Amniotic stem cell (primary cell): ENCODE measurements around the gene GLDN.

ENCODE experiments used
- DNase-seq: peaks from one replicate; lab custom pipeline; 2025; lab: John Stamatoyannopoulos, UW

Gene GLDN

DNA sequence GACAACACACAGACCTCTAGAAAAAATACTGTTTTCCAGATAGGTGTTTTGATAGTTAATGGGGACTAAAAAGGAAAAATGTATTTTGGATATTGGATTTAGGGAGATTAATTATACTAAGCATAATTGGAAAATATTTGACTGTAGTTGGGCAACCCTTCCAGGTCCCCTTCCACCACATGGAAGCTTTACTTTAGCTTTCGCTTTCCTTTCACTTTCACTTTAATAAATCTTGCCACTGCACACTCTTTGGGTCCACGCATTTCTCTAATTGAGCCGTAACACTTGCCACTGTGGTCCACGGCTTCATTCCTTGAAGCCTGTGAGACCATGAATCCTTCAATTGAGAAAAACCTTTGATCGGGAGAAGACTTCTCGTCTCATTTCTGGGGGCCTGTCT lies 15.5 kb downstream of the GLDN start:
- DNase-seq: no peak

DNA sequence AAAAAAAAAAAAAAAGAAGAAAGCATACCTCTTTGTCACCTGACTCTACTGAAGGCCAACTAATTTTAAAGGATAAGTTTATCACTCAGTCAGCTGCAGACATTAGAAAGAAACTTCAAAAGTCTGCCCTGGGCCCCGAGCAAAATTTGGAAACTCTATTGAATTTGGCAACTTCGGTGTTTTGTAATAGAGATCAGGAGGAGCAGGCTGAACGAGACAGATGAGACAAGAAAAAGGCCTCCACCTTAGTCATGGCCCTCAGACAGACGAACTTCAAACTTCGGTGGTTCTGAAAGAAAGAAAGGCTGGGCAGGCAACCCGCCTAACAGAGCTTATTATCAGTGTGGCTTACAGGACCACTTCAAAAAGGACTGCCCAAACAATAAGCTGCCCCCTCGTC lies 18.5 kb downstream of the GLDN start:
- no peak for DNase-seq

DNA sequence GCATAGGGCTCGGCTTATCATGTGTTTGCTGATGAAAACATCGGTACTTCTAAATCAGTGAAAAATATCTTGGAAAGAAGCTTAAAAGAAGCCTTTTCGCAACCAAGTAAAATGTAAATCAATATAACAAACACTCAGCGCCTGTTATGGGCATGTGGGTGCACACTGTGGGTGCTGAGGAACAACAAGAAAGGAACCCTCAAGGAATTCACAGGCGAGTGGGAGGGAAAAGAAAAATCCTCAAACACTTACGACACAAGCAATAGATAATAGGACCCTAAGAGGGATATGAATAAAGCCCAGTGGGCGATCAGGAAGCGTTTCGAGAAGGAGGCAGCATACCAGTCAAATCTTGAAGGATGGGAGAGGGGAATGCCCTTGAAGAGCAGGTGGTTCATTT lies 21.9 kb downstream of the GLDN start:
- DNase-seq: no peak

DNA sequence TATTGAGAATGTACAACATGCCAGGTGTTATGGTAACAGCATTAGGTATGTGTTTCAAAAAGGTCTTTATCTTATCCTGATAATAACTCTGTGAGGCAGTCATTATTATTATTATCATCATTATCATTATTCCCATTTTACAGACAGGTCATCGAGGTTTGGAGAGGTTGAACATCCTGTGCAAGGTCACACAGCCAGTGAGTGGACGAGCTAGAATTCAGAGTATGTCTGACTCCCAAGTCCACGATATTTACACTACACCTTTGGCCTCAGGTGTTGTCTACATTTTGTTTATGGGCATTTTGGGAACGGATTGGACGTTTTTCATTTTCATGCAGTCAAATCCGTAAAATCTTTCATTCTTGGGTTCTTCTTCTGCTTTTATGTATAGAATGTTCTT lies 24.0 kb downstream of the GLDN start:
- DNase-seq: no peak

DNA sequence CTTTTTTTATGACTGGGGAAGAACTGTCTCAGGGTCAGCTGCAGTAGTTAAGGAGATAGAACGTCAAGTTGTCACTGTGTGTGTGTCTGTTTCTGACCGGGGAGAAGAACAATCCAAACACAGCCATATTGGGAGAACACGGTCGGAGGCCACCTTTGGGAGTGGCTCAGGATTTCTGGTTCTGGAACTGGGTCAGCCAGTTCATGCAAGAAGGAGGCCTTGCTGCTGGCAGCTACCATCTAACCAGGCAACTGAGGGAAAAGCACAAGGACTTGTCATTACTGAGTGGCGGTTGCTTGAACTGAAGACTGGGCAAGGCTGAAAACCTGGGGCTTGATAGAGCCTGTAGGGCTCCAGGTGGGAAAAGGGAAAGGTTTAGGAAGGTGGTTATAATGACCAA lies 24.6 kb downstream of the GLDN start:
- no peak for DNase-seq

DNA sequence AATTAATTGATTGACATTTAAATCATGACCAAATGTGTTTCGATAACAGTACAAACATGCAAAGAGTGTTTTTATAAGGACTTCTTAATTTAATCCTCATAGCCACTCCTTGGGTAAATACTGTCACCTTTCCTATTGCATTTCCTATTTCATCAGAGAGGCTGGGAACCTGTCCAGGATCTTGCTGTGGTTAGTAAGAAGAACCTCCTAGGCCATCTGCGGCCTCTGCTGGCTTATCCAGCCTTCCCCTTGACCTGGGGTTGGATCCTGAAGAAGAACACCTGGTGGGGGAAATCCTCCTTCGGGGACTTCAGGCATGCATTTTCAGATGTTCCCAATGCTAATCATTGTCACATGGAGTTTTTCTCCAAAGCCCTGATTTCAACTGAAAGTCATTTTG lies 25.5 kb downstream of the GLDN start:
- no peak for DNase-seq

DNA sequence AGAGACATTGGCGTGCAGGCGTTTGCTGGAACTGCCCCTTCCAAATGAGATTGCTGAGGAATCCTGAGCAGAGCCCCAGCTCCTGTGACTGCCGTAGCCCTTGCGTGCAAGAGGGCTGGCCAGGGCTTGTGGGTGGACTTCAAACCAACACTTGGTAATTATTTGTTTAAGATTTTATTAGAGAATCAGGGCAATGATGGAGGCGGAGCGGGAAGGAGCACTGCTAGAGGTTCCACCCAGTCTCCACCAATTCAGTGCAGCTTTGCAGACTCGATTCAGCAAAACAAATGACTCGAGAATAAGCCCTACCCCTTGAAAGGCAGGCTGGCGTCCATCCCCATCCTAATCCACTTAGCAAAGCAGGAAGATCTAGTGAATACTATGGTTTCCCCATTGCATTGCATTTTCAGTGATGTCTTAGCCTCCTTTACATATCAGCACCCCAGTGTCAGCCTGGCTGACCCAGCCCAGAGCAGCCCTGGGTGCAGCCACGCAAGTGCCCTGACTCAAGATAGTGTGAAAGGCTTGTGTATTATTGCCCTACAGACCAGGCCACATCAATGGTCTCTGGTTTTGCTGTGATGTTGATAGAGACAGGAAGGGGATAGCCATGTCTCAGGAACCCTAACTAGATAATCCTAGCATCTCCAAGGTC lies 26.0 kb downstream of the GLDN start:
- no peak for DNase-seq

DNA sequence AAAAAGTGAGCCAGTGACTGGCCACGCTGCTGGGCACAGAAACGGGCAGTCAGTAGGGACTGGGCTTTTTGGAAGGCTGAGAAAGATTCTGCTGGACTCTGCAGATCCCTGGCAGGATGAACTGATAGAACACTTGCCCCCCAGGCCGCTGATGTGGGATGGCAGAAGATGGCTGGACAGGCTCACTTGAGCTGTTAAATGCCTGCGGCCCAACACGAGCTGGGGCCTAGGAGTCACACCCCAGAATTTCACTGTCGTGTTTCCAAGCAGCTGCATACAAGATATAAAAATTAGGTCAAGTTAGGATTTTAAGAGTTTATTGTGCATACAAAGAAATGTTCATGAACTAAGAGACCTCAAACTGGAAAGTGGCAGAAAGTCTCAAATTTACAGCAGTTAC lies 26.9 kb downstream of the GLDN start:
- DNase-seq: no peak

DNA sequence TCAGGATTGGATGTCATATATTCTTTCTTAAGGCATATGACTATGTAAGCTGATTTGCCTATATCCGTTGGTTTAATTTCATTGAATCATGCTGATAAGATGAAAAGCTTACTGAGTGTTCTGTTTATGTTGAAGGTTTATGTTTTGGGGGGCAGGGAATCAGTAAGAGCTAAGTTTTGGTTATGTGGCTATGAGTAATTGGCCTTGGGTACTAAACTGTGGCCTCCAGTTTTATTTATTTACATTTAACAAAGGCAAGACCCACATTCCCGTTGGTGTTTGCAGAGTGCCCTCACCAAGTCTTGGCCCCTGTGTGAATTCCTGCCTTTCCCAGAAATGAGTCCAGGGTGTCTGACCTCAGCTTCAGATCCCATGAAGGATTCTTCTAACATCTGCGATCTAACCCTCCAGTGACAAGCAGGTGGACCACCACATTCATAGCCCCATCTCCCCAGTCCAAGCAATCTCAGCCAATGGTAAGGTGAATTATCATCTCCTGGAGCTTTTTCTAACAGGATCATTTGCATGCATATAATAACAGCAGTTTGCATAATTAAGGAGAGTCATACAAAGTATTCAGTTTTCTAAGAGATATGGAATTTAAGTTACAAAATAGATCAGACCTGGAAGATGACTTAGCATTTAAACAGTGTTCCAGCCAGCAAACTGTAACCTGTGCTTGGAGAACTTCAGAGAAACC lies 27.4 kb downstream of the GLDN start:
- peak; percentile 21 for DNase-seq

DNA sequence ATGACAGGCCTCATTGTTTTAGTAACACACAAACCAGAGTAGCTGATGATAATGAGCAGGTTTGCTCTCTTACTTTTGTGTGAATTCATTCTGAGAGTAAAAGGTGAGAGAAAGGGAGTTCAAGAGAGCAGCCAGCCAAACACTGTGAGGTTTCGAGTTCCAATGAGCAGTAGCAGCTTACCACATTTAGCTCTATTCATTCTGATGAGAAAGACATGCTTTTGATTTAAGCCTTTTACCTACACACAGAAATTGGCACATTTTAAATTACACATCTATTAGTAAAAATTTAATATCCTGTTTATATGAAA lies 28.0 kb downstream of the GLDN start:
- DNase-seq: no peak

DNA sequence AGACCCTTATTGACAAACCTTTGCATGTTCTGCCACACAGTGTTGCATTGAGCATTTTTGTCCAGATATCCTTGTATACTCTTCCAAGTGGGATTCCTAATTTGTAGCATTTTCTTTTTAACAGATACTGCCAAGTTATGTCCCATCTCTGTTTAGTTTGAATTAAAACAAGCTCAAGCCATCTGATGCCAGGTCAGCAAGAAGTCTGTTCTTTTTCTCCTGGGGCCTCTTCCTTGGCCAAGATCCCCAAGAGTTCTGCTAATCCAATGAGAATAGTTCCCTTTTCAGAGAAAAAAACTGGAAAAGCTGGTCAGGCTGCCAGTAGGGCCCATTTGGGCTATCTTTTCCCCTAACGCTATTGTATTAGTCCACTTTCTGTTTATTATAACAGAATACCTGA lies 29.8 kb downstream of the GLDN start:
- DNase-seq: no peak

DNA sequence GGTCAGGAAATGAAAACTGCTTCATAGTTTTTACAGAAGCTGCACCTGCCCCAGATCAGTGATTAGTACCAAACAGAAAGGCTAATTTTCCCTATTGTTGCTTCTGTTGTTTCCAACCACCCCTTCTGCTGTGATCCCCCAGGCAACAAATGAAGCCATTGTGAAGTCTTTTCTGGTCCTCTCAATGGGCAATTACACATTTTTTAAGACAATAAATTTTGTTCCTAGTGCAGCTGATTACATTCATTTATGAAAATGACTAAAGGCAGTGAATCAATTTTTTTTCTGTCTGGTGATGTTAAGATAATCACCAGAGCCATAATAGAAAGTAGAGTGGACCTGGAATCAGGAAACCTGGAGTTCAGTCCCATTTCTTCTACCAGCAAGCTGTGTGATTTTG lies 32.7 kb downstream of the GLDN start:
- no peak for DNase-seq

DNA sequence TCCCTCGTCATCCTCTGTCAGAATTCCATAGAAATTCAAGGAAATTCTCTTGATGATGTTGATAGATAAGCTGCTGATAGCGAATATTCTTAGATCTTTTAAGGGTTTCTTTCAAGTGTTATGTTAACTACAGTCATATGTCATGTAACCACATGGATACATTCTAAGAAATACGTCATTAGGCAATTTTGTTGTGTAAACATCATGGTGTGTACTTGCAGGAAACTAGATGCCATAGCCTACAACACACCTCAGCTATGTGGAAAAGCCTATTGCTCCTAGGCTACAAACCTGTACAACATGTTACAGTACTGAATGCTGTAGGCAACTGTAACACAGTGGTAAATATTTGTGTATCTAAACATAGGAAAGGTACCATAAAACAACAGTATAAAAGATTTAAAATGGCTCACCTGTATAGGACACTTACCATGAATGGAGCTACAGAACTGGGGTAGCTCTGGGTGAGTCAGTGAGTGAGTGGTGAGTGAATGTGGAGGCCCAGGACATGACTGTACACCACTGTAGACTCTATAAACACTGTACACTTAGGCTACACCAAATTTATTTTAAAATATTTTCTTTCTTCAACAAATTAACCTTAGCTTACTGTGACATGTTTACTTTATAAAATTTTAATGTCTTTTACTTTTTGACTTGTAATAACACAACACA lies 34.6 kb downstream of the GLDN start:
- no peak for DNase-seq

DNA sequence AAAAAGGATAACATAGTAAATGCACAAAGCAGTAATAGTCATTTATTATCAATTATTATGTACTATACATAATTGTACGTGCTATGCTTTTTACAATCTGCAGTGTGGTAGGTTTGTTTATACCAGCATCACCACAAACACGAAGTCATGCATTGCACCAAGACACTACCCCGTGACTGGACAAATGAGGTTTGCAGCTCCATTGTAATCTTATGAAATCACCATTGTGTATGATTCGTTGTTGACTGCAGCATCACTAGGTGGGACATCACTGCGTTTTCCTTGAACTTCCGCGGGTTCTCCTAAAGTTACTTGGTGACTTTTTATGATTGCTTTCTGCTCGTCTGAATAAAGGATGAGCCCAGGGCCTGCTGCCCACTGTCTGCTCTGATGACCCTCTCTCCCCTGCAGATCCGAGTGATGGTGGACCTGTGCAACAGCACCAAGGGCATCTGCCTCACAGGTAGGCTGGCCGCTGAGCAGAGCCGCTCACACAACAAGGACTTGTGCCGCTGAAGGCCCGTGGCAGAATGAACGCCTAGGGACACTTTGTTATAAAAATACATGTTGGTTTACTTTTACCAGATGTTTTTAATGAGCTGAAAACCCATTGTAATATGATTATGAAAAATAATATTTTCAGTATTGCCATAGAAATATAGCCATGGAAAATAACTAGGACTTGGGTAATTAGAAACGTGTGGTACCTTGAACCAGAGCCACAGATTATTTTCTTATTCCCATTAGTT lies 35.8 kb downstream of the GLDN start:
- DNase-seq: no peak

DNA sequence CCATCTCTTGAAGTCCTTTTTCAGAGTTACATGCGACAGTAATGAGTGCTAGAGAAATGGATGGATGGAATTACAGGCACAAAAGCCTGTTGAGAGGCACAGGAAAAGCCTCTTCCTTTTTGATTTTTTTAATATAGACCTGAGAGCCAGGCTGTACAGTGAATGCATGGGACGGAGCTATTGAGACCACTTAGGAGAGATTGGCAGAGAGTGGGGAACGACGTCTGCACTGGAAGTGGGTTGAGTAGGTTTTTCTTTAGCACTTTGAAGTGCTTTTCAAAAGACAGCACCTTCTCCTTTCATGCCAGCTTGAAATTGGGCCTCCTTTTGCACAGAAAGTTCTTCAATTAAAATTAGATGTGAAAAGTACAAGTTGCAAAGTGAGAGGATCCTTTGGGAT lies 37.0 kb downstream of the GLDN start:
- no peak for DNase-seq

DNA sequence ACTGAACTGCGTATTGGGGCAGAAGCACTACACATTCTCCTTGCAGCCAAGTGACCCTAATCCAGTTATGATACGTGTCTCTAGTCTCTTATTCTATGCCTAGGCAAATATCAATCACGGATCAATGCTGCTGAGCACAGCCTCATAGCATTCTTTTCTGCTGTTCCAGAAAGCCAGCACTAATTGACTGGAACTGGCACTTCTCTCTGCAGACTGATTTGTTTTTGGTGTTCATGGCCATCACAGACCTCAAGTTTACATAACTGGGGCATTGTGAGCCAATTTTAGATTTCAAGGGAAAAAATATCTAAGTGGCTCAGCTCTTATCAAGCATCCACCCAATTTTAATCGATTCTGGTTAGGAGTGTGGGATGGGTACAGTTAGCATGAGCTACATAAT lies 37.9 kb downstream of the GLDN start:
- no peak for DNase-seq

DNA sequence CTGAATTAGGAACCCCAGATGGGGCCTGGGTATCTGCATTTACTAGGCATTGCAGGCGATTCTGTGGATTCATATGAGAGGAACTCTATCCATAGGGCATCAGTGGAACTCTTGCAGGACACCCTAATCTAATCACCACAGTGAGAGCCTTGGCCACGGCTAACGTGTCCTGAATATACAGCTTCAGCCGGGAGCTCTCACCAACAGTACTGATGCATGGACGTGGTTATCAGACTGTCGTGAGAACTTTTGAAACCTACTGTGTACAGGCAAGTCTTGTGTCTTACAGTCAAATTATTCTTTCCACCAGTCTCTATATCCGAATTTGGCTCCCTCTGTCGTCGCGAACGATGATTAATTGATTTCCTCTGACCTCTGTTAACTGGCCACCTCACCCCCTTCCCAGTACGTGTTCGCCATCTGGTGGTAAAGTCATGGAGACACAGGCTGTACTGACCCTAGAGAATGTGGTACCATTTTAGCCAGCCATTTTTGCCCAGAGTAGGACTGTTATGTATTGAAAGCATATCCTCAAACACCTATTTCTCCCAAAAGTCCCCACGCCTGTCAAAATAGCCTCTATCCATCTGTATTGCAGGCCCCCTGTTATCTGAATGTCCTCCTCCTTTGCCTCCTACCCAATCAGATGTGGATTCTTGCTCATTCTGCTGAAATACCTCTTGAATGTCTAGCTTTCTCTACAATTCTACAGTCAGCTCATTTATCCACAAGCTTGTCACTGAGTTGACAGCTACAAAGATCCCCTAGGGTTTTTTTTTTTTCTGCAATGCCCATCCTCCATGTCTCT lies 39.7 kb downstream of the GLDN start:
- peak; percentile 70 for DNase-seq

DNA sequence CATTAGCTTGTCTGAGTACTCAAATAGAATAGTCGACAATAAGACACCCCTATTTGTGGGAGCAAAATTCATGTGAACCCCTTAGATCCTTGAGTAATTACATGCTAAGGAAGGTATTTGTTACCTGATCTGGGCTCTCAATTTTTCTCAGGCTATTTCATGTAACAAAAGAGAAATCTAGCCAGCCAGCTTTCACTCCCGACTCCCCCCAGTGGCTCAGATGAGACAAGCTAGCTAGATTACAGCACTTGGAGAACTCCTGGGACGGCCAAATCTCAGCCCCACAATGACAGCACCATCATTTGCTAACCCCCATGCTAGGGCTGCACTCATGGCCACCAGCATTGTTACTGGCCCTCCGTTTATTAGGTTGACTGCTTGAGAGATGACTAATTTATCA lies 41.3 kb downstream of the GLDN start:
- DNase-seq: peak; percentile 42

DNA sequence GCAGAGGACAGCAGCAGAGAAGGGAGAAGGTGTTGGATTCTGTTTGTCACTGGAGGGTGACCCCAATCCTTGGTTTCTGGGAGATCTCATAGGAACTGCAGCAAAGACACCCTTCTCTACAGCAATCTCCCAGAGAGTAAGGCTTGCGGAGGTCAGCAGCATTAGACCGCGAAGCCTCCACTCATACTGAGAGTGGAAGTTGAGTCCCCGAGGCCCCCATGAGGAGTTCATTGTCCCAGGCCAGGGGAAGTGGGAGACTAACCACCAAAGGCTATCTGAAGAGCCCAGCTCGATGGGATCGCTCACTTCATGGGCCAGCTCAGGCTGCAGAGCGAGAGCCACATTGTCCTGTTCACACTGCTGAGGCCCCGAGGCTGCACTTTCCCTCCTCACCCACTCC lies 44.6 kb downstream of the GLDN start:
- DNase-seq: no peak

DNA sequence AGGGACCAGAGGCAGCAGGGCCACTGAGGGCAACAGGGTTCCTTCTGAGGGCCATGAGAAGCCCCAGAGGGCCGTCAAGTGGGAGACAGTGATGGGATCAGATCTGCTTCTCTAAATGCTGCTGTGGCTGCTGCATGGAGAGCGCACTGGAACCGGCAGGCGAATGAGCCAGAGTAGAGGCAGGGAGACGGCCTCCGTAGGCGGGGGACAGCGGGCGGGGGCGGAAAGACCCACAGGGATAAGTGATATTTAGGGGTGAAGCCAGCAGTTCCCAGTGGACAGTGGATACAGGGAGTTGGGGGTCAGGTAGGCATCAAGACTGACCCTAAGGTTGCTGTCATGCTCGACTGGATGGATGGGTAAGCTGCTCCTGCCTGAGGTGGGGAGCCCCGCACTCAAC lies 45.0 kb downstream of the GLDN start:
- DNase-seq: no peak

DNA sequence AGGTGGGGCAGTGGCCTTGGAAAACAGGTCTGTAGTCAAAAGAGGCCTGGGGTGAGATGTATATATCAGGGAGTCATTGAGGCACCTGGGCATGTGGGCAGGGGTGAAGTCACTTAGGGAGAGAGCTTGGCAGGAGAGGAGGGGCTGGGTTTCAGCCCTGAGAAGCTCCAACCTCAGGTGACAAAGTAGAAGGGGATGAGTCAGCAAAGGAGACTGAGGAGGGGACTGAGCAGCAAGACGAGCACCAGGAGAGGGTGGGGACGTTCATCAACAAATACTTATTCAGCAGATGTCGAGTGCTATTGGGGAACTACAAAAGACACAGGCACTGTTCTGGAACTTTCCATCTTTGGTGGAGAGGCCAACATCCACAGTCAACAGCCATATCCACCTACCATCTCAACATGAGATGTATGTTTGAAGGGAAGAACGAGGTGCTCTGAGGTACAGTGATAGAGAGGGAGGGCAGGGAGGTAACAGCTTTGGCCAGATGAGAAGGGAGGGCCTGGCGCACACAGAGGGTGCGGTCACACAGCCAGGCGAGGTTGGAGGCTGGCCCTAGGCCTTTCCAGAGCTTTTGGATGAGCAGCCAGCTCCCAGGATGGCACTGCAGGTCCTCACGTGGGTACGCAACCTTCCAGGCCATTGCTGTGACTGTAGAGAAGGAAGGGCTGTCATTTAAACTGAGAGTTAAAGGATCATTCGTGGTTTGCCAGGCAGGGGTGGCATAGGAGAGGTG lies 45.7 kb downstream of the GLDN start:
- no peak for DNase-seq

DNA sequence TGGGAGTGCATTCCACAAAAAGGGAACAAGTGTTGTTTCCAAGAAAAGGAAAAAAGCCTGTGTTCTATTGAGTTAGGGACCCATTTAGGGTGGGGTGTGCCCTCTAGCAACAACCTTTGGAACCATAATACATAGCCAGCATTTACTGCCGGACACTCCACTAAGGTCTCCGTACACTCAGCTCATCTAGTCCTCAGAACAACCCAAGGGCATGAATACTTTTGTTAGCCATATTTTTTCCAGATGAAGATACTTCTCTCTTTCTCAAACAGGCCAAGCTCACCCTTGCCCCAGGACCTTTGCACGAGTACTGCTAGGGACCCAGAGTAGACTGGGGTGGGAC lies 46.2 kb downstream of the GLDN start:
- no peak for DNase-seq
